SHP77 (cell line): ENCODE measurements around the gene SALL1.

Source experiments
- DNase-seq, 2 experiments: peaks; one replicate each; lab custom pipeline; 2025; lab: John Stamatoyannopoulos, UW

The SALL1 gene

DNA sequence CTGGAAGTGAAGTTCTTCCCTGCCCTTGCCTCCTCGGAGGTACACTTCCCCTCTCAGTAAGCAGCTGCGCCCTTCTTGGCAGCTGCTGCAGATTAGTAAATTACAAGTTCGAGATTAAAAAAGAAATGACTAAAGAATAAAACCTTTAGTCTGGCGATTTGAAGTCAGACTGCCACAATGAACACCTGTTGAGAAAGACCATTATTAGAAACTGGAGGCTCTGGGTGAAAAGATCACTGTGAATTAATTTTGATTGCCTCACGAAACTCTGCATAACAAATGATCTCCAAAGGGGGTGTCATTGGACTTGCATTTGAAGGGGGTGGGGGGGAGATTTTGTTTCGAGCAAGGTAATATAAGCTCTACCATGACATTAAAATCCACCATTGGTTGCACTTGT, 39.3 kb downstream of the SALL1 start:
- DNase-seq = no peak

DNA sequence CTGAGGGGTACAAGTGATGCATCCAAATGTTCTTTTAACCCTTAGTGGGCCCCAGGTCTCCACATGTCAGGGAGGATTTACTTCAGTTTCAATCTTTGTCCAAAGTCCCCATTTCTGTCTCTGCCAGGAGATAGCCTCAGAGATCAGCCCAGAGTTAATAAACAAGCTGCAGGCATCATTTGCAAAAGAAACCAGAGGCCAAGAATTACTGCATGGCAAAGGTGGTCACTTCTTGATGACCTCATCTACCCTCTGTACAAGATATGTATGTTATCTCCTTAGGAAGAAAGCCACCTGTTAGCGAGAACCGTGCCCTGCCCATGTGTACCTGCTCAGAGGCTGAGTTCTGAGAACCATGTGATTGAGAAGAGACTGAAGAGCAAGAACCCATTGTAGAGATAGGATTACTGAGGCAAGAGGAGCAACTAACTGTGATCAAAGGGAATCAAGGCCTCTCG, 40.3 kb downstream of the SALL1 start:
- DNase-seq = no peak

DNA sequence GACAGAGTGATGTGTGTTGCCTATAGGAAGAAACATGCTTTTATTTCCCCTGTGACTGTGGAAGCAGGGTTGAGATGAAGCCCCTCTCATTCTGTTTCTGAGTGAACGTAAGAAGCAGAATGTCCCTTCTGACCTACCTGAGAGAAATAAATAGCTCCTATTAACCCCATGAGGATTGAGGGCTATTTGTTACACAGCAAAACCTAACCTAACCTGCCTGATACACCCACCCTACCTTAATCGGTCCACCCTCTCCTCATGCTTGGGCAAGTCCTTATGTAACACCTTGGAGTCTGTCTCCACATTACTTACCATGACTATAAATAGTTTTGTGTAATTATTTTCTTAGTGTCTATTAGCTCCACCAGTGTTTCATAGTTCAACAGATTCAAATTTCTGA, 41.9 kb downstream of the SALL1 start:
- DNase-seq = no peak

DNA sequence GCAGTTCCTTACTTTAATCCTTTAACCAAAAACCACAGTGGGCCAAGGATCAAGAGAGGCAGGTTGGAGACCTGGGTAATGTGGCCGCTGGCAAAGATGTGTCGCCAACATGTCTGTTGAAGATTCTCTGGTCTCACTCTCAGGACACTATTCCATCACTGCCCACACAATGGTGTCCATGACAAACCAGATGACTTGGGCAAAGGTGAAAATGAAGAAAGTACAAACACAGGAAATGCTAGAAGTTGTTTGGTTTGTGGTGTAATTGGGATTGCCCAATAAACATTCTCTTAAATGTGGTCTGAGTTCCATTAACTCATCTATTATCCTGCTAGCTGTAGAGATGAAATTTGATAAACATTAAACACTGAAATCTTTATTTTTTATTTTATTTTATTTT, 43.3 kb downstream of the SALL1 start:
- DNase-seq = no peak

DNA sequence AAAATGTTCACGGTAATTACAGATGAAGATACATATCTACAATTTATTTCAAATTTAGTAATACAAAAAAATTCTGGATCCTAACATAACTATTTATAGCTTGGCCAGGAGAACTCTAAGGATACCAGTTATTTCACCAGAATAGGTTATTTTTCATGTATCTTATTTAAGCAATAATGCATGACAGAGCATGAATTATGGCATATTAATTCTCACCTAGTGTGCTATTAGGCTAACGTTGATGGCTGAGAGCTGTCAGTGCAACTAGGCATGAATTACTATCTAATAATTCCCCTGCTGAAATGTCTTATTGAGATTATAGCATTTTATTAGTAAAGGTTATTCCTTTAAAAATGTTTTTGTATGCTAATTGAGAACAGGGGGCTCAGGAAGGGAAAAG, 44.5 kb downstream of the SALL1 start:
- DNase-seq = no peak

DNA sequence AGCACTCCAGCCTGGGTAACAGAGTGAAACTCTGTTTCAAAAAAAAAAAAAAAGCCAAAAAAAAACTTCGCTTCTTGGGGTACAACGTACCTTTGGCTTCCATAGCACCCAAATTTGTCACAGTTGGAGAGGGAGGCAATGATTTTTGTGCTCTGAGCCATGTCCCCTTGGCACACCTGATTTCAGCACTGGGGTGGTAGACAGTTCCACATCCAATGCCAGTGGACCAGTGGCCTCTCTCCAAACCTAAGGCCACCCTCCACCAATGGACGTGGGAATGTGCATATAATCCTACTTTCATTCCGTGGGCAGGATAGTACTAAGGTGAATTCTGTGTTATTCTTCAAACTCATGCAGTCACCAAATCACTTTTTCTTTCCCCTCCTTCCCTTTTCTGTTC, 47.5 kb downstream of the SALL1 start:
- DNase-seq = no peak

DNA sequence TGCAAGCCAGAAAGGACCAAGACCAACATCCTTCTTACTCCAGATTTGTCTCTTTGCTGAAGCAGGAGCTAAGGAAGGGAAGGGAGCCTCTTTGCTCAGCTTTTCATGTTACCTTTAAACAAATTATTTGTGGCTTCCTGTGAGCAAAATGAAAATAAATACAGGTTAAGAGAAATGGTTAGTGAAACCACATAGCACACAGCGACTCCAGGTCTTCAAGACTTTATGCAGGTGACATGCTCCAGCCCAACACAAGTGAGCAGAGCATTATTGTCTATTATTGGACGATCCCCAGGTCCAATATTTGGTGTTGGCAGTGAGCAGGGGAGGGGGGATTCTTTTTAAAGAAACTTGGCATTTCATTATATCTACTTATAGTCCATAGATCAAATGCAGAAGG, 53.3 kb downstream of the SALL1 start:
- no peak for DNase-seq

DNA sequence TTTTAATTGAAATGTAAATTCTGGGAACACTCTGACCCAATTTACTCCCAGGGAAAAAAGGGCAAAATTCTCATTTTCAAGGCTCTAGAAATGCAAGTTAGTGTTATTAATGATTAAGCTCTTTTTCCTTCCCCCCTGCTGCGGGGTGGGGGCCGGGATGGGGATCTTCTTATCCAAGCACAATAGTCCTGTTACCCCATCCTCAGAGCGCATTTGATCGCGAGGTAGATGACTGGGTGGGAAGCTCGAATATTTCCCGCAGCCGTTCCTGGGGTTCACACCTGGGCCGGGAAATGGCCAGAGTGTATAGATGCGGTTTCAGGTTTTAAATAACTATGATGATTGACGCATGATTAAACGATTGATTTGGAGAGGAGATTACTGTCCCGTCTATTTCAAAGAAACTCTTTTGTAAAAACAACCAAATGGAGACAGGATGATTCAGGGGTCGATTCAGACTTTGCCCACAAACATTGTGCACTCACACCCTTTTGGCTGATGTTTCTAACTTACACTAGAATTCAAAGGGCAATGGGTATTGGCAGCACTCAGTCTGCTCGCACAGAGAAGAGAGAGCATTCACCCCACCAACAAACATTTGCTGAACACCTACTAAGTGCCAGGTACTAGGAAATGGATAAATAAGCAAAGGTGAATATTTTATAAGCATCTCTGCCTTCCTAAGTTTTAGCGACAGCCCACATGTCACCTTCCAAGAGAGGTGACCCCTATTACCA, 55.0 kb downstream of the SALL1 start:
- DNase-seq = no peak

DNA sequence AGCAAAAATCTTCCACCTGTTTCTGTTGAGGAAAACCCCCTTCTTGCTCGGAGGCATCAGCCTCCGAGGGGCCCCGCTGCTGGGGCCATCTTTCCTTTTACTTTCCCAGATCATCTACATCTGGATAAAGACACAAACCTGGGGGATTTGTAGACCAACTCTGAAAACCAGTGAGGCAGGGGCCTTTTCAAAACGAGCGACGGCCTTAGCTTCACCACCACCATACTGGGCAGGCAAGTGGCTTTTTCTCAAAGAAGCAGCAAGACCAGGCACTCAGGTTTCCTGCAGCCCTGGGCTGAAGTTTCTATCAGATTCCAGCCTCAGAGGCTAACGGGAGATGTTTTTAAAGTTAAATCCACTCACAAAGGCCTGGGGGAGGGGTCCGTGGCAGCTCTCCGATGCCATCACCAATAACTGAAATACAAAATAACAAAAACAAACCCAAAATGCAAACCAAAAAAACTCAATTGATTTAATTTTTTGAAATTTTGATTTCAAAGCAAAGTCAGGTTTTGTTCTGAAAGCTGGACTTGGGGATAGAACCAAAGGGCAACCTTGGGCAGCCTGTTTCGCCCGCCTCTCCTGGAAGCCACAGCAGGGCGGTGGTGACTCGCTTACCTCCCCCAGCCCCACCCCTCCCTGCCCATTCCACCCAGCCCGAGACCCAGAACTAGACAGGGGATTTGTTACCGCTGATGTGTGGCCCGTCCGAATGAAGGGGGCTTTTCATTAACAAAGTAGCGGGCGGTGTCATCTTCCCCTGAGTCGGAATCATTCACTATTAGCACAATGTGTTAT, 55.8 kb downstream of the SALL1 start:
- no peak for DNase-seq

DNA sequence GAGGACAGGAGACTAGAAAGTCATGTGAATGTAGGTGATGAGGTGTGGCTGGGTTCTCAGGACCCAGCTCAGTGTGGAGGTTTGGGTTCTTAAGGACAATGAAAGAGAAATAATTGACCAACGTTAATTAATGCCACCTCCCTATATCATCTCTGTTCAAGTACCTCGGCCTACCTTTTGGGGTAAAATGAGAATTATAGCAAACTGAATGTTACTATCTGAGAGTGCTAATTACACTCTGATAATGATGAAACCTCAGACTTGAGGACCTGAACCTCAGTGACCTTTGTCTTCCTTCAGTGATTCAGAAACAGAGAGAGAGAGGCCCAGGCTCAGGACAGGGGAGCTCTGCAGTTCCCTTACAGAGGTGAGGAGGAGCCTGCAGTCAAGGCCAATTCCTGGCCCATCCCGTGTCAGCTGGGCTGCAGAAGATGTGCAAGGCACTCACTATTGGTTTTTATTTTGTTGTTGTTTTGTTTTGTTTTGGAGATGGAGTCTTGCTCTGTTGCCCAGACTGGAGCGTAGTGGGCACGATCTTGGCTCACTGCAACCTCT, 57.3 kb downstream of the SALL1 start:
- no peak for DNase-seq
